PFSK-1 (cell line): ENCODE results near the gene HABP2. TPM values are rescaled to one million over a fixed set of nuclear protein-coding genes. Genes with fewer than 3 reads are reported as not detected.

ENCODE experiments used
- FOXP2 ChIP-seq: optimal IDR thresholded peaks from 2 replicates; pipeline ENCODE3; 2011; ENCODE audit warnings: borderline replicate concordance, control low read depth, inconsistent platforms; ENCODE audit not compliant: insufficient read depth; ENCODE audit errors: extremely low read length, extremely low read depth
- POLR2AphosphoS5 ChIP-seq: IDR thresholded peaks from 2 replicates; pipeline ENCODE4 v1.6.1; 2012; ENCODE audit warnings: low read depth, mild to moderate bottlenecking, control low read depth, low read length, moderate library complexity
- SIN3A ChIP-seq: IDR thresholded peaks from 2 replicates; pipeline ENCODE4 v1.6.1; 2012; ENCODE audit warnings: mild to moderate bottlenecking, low read length, moderate library complexity, borderline replicate concordance; ENCODE audit not compliant: insufficient read depth
- TAF1 ChIP-seq: IDR thresholded peaks from 2 replicates; pipeline ENCODE4 v1.6.1; 2012; ENCODE audit warnings: low read length, control low read depth, borderline replicate concordance; ENCODE audit not compliant: insufficient read depth
- polyA plus RNA-seq: library from polyadenylated mRNA; unstranded; fragments of >200 nt; gene quantifications from one replicate; pipeline ENCODE4 v1.2.1, GENCODE V29; 2012; ENCODE audit warnings: low read depth, missing spikeins; ENCODE audit not compliant: insufficient read length
- TF ChIP-seq, protein P1 (sequence below), 2 experiments: IDR thresholded peaks; 2 replicates each; pipeline versions ENCODE4 v1.6.1 to v1.8.0; 2011 to 2012; ENCODE audit warnings: low read depth in 2 of 2, low read length in 2 of 2, control low read depth in 1 of 2, inconsistent platforms in 1 of 2, mild to moderate bottlenecking in 1 of 2, moderate library complexity in 1 of 2; ENCODE audit not compliant: insufficient read depth in 1 of 2

Gene HABP2
- not detected for polyA plus RNA-seq

- TF ChIP-seq FOXP2 (no peak), SIN3A (no peak), POLR2AphosphoS5 (no peak), TAF1 (no peak)
- TF ChIP-seq, protein P1, sequence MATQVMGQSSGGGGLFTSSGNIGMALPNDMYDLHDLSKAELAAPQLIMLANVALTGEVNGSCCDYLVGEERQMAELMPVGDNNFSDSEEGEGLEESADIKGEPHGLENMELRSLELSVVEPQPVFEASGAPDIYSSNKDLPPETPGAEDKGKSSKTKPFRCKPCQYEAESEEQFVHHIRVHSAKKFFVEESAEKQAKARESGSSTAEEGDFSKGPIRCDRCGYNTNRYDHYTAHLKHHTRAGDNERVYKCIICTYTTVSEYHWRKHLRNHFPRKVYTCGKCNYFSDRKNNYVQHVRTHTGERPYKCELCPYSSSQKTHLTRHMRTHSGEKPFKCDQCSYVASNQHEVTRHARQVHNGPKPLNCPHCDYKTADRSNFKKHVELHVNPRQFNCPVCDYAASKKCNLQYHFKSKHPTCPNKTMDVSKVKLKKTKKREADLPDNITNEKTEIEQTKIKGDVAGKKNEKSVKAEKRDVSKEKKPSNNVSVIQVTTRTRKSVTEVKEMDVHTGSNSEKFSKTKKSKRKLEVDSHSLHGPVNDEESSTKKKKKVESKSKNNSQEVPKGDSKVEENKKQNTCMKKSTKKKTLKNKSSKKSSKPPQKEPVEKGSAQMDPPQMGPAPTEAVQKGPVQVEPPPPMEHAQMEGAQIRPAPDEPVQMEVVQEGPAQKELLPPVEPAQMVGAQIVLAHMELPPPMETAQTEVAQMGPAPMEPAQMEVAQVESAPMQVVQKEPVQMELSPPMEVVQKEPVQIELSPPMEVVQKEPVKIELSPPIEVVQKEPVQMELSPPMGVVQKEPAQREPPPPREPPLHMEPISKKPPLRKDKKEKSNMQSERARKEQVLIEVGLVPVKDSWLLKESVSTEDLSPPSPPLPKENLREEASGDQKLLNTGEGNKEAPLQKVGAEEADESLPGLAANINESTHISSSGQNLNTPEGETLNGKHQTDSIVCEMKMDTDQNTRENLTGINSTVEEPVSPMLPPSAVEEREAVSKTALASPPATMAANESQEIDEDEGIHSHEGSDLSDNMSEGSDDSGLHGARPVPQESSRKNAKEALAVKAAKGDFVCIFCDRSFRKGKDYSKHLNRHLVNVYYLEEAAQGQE (IDR thresholded peaks at IDR 0.05; ENCODE audit: insufficient read depth in 1 of 2, low read depth in 2 of 2, low read length in 2 of 2), result no peak
Measured at GRCh38 chr10:113552701-113553100, at the start of gene HABP2. Gene HABP2, plus strand, starts transcription at chr10:113553053. Its CDS starts 69 bp downstream, at chr10:113553122.

GRCh38 chr10:113503930-113504329, 48.9 kb upstream of the HABP2 start:
- TF ChIP-seq FOXP2 (no peak), SIN3A (no peak), TAF1 (no peak), POLR2AphosphoS5 (no peak)
- TF ChIP-seq, protein P1 (IDR thresholded peaks at IDR 0.05; ENCODE audit: insufficient read depth in 1 of 2, low read depth in 2 of 2, low read length in 2 of 2), result no peak

DNA sequence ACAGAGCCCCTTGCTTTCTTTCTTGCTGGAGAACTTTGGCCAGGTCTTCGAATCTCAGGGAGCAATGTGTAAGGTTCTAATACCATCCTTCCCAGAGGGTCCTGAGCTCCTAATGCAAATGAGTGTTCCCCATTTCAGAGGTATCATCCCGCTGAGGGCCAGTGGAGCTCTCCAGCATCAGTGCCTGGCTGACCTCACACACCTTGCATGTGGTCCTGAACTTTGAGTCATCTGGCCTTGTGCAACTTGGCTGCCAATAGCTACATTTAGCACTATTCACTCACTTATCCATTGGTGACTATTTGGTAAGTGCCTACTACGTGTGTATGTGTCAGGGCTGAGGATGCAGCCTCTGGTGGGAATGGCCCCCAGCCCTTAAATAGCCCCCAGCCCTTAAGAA, 48.4 kb upstream of the HABP2 start:
- no peak for TF ChIP-seq SIN3A
- TF ChIP-seq, protein P1 (IDR thresholded peaks at IDR 0.05; ENCODE audit: insufficient read depth in 1 of 2, low read depth in 2 of 2, low read length in 2 of 2), result no peak
- TF ChIP-seq POLR2AphosphoS5, result no peak
- no peak for TF ChIP-seq FOXP2
- TF ChIP-seq TAF1, result no peak

GRCh38 chr10:113506476-113506875, 46.4 kb upstream of the HABP2 start:
- TF ChIP-seq FOXP2 (no peak), SIN3A (no peak), POLR2AphosphoS5 (no peak), TAF1 (no peak)
- TF ChIP-seq, protein P1 (IDR thresholded peaks at IDR 0.05; ENCODE audit: insufficient read depth in 1 of 2, low read depth in 2 of 2, low read length in 2 of 2), result no peak

GRCh38 chr10:113511419-113511818, 41.4 kb upstream of the HABP2 start:
- TF ChIP-seq, protein P1 (IDR thresholded peaks at IDR 0.05; ENCODE audit: insufficient read depth in 1 of 2, low read depth in 2 of 2, low read length in 2 of 2), result no peak
- TF ChIP-seq TAF1 (no peak), POLR2AphosphoS5 (no peak), SIN3A (no peak), FOXP2 (no peak)
